Uterus (tissue), 2 donors: ENCODE results near the gene NADK.
"Not testable (repeated sequence)": the region's sequence is repeated elsewhere in the genome, so short reads cannot be mapped to it uniquely, and the experiment has no call there.

Source experiments
- POLR2A ChIP-seq, 2 donors: fragments of 450-650 bp; IDR thresholded peaks; one replicate each; pipeline ENCODE4 v1.6.1; 2016; ENCODE audit warnings: antibody characterized with exemption in 2 of 2, mild to moderate bottlenecking in 1 of 2, moderate library complexity in 1 of 2
- TF ChIP-seq, protein P1 (sequence below), 4 experiments: fragments of 200-600 bp in 2 of 4; fragments of 450-650 bp in 2 of 4; sonication (generic) in 2 of 4; IDR thresholded peaks; one replicate each; pipeline ENCODE4 v1.5.1; 2016 to 2019; ENCODE audit warnings: antibody characterized with exemption in 4 of 4, mild to moderate bottlenecking in 2 of 4, moderate library complexity in 1 of 4

DNA sequence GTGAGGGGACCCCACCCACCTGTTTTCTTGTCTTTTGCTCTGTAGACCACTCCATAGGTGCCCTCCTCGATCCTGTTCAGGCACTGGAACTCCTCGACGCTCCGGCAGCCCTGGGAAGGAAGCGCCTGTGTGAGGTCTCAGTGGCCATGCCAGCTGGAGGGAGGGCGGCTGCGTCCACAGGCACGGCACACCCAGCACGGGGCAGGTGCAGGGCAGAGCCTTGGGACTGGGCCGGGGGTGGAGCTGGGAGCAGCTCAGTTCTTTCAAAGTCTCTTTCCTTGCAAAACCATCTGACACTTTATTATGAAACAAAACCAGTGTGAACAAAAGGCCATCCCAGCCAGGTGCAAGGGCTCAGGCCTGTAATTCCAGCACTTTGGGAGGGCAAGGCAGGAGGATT lies 72.6 kb downstream of the NADK start:
- not testable (repeated sequence) for TF ChIP-seq POLR2A (IDR thresholded peaks at IDR 0.05)
- TF ChIP-seq, protein P1, sequence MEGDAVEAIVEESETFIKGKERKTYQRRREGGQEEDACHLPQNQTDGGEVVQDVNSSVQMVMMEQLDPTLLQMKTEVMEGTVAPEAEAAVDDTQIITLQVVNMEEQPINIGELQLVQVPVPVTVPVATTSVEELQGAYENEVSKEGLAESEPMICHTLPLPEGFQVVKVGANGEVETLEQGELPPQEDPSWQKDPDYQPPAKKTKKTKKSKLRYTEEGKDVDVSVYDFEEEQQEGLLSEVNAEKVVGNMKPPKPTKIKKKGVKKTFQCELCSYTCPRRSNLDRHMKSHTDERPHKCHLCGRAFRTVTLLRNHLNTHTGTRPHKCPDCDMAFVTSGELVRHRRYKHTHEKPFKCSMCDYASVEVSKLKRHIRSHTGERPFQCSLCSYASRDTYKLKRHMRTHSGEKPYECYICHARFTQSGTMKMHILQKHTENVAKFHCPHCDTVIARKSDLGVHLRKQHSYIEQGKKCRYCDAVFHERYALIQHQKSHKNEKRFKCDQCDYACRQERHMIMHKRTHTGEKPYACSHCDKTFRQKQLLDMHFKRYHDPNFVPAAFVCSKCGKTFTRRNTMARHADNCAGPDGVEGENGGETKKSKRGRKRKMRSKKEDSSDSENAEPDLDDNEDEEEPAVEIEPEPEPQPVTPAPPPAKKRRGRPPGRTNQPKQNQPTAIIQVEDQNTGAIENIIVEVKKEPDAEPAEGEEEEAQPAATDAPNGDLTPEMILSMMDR (IDR thresholded peaks at IDR 0.05): not testable (repeated sequence)
